Forelimb muscle (tissue), 1 donor: ENCODE results near the gene ARHGAP30. TPM values are rescaled to one million over a fixed set of nuclear protein-coding genes. Genes with fewer than 3 reads are reported as not detected.
A peak's percentile ranks its signal among the peaks of the same experiment; 100 is the strongest.
"Not testable (repeated sequence)": the region's sequence is repeated elsewhere in the genome, so short reads cannot be mapped to it uniquely, and the experiment has no call there.

Source experiments
- DNase-seq: peaks from one replicate; pipeline ENCODE4 v3.0.0-alpha.2; 2013; ENCODE audit warnings: low read depth
- polyA plus RNA-seq: library from polyadenylated mRNA; unstranded; fragments of 120-200 nt; gene quantifications from one replicate; pipeline ENCODE4 v1.2.1, GENCODE V29; 2013; ENCODE audit not compliant: insufficient read length

ARHGAP30 gene
- polyA plus RNA-seq, 1 donor, result 2.4 TPM

DNA sequence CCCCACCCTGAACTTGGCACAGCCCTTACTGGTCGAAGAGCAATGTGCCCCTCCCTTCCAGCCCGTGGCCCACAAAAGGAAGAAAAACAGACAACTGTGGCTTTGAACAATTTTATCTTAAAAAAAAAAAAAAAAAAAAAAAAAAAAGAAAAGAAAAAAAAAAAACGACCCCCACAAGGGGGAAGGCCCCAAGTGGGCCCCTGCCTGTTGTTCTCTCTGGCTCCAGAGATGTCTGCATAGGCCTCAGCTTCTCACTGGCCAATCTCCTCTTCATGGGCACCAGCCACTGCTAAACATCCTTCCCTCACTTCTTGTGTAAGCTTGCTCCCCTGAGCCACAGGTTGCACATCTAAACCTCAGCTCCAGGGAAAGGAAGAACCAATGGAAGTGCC is 30.5 kb downstream of the ARHGAP30 start:
- DNase-seq, result no peak

- no peak for DNase-seq
These were observed 31.1 kb downstream of the ARHGAP30 start, which contains the start of gene TSTD1 for GRCh38 chr1:161038523-161039153. TSS of gene TSTD1 (minus strand) at chr1:161038964. CDS start at chr1:161038889, 75 bp downstream.

GRCh38 chr1:161037661-161038522 is 31.8 kb downstream of the ARHGAP30 start:
- no peak for DNase-seq

GRCh38 chr1:161033751-161034150 is 35.9 kb downstream of the ARHGAP30 start:
- no peak for DNase-seq

DNA sequence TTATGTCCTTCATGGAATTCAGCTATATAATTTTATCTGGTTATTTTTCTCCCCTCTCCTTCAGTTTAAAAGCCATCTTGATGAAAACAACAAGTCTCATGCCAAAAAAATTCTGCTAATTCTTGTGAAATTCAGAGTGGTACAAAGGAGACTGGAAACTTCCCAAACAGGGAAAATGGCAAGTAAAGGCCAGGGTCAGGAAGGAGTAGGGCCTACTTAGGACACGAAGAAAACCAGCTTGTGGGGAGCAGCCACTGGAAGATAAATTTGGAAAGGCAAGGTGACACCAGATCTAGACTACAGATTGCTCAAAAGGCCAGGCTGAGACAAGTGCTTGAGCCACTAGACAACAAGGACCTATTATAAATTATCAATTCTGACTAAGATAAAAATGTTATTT is 37.3 kb downstream of the ARHGAP30 start:
- DNase-seq, result no peak

- DNase-seq, result no peak
These were observed 37.8 kb downstream of the ARHGAP30 start for GRCh38 chr1:161031874-161032273.

- not testable (repeated sequence) for DNase-seq
These were observed 40.2 kb downstream of the ARHGAP30 start for GRCh38 chr1:161029466-161029865.

DNA sequence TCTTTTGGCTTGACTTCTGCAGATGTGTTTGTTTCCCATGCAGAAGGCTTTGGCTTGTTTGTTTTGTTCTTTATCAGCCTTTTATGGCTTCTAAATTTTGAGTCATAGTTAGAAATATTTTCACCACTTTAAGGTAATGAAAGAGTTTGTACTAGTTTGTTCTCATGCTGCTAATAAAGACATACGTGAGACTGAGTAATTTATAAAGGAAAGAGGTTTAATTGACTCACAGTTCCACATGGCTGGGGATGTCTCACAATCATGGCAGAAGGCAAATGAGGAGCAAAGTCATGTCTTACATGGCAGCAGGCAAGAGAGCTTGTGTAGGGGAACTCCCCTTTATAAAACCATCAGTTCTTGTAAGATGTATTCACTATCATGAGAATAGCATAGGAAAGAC is 42.7 kb downstream of the ARHGAP30 start:
- DNase-seq, result not testable (repeated sequence)

GRCh38 chr1:161022432-161022831 is 47.3 kb downstream of the ARHGAP30 start:
- not testable (repeated sequence) for DNase-seq

DNA sequence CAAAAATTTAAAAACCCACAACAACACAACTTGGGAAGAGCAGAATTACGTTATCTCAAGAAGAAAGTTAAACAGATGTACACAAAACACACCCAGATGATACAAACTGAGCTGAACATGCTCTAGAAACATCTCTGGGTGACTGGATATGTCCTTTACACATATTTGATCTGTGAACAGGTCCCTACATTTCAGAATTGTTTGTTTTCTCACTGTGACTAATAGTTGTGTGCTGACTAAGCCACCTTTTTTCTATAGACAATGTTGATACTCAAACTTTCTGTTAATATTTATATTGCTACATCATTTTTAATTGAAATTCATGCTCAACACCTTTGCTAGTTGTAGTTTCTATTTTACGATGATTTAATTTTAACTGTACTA is 47.7 kb downstream of the ARHGAP30 start:
- no peak for DNase-seq

GRCh38 chr1:161021165-161021969 is 48.3 kb downstream of the ARHGAP30 start:
- DNase-seq, result no peak

- no peak for DNase-seq
These were observed 49.1 kb downstream of the ARHGAP30 start, which contains the start of gene F11R for GRCh38 chr1:161020509-161021164. TSS of gene F11R (minus strand) at chr1:161021152. CDS start at chr1:161021073, 79 bp downstream.

DNA sequence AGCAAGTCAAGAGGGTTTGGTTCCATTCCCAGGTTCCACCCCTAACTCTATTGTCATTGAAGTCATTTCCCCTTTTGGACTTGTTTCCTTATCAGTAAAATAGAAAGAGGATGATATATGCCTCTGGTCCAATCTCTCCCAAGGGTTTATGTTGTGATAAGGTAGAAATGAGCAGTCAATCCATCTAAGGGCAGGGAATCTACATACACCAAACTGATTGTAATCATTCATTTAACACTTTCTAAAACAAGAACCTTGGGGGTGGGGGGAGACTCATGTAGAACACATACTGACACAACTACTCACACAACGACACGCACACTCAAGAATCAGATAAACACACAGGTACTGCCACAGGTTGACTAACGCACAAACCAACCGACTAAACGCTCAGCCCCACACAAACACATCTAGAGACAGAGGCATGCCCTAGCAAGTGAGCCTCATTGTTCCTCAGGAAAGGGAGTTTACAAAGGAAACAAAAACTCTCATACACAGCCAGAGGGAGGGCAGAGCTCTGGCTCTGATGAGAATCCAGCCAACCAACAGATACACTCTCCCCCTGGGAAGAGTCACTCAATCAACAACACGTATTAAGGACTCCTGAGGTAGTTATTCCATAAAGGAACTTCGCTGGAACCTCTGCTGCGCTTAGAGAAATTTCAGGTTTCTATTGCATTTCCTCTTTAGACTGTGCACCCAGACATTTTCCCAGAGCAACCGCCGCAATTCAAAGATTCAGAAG is 49.8 kb downstream of the ARHGAP30 start:
- DNase-seq, result no peak

DNA sequence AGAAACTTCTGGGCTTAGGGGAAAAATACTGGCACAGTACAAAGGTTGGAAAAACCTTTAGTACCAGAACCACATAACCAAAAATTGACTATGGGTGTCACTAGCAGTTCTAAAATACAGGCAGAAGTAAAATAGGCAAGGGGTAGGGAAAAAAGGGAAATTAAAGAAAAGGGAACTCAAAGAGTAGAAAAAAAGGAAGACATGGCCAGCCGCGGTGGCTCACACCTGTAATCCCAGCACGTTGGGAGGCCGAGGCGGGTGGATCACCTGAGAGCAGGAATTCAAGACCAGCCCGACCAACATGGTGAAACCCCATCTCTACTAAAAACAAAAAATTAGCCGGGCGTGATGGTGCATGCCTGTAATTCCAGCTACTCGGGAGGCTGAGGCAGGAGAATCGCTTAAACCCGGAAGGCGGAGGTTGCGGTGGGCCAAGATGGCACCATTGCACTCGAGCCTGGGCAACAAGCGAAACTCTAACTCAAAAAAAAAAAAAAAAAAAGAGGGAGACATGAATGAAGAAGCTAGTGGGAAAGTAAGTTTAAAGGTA is 50.5 kb downstream of the ARHGAP30 start:
- not testable (repeated sequence) for DNase-seq

- no peak for DNase-seq
These were observed 51.1 kb downstream of the ARHGAP30 start for GRCh38 chr1:161018631-161018930.

GRCh38 chr1:161017756-161018630 is 51.7 kb downstream of the ARHGAP30 start:
- no peak for DNase-seq

DNA sequence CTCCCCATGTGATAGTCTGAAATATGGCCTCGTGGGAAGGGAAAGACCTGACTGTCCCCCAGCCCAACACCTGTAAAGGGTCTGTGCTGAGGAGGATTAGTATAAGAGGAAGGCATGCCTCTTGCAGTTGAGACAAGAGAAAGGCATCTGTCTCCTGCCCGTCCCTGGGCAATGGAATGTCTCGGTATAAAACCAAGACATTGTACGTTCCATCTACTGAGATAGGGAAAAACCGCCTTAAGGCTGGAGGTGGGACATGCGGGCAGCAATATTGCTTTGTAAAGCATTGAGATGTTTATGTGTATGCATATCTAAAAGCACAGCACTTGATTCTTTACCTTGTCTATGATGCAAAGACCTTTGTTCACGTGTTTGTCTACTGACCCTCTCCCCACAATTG is 52.5 kb downstream of the ARHGAP30 start:
- DNase-seq, result not testable (repeated sequence)

DNA sequence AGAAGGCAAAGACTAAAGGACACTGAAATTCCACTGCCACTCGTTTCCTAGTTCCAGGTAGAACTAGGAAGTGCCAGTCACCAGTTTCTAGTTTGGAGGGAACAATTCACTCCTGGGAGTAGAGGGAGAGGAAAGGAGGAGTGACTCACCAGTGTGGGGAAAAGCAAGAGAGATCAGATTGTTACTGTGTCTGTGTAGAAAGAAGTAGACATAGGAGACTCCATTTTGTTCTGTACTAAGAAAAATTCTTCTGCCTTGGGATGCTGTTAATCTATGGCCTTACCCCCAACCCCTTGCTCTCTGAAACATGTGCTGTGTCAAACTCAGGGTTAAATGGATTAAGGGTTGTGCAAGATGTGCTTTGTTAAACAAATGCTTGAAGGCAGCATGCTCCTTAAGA is 53.0 kb downstream of the ARHGAP30 start:
- not testable (repeated sequence) for DNase-seq

- DNase-seq, result peak; percentile 40
These were observed 56.0 kb downstream of the ARHGAP30 start for GRCh38 chr1:161013488-161014230.
